Sigmoid colon (tissue), 7 donors: Measurements from ENCODE around the gene ZBTB7C. TPM values are rescaled to one million over a fixed set of nuclear protein-coding genes. Genes with fewer than 3 reads are reported as not detected.

ENCODE experiments used
- DNase-seq: peaks from one replicate; pipeline ENCODE4 v3.0.0-alpha.2; 2019
- H3K27ac ChIP-seq, 4 donors: fragments of 200-600 bp; sonication (generic); one replicate each; pipeline ENCODE4 v1.5.1; 2016 to 2019; ENCODE audit warnings: mild to moderate bottlenecking in 1 of 4
- H3K27me3 ChIP-seq, 3 donors: fragments of 200-600 bp; sonication (generic); one replicate each; pipeline ENCODE4 v1.5.1; 2019; ENCODE audit warnings: mild to moderate bottlenecking in 1 of 3
- H3K36me3 ChIP-seq, 4 donors: fragments of 200-600 bp; sonication (generic); one replicate each; pipeline ENCODE4 v1.5.1; 2016 to 2019
- H3K4me1 ChIP-seq, 4 donors: fragments of 200-600 bp; sonication (generic); one replicate each; pipeline ENCODE4 v1.5.1; 2017 to 2019
- H3K4me3 ChIP-seq, 4 donors: fragments of 200-600 bp; sonication (generic); one replicate each; pipeline ENCODE4 v1.5.1; 2017 to 2019; ENCODE audit warnings: mild to moderate bottlenecking in 2 of 4, moderate library complexity in 1 of 4
- H3K9me3 ChIP-seq, 4 donors: fragments of 200-600 bp in 3 of 4; sonication (generic) in 3 of 4; one replicate each; pipeline versions ENCODE4 v1.5.1 to v1.6.1; 2013 to 2019
- EP300 ChIP-seq, 4 donors: sonication (generic); formaldehyde crosslinking; IDR thresholded peaks; one replicate each; pipeline ENCODE4 v1.6.1; 2017; ENCODE audit warnings: antibody characterized with exemption in 4 of 4
- POLR2A ChIP-seq, 2 donors: fragments of 450-650 bp; IDR thresholded peaks; one replicate each; pipeline ENCODE4 v1.6.1; 2016; ENCODE audit warnings: antibody characterized with exemption in 2 of 2, mild to moderate bottlenecking in 2 of 2, moderate library complexity in 2 of 2
- POLR2AphosphoS5 ChIP-seq, 4 donors: sonication (generic); formaldehyde crosslinking; IDR thresholded peaks; one replicate each; pipeline ENCODE4 v1.6.1; 2017; ENCODE audit warnings: antibody characterized with exemption in 4 of 4
- WGBS, 2 donors: extraction: QIAGEN DNeasy Blood & Tissue Kit; methylation state at CpG; one replicate each; pipeline ENCODE4 v1.1.7; 2013; 5-methylcytosine and 5-hydroxymethylcytosine counted together
- intact Hi-C: fragments of 100-400 bp; cut with DNase I; formaldehyde crosslinking; loops from one replicate; pipeline ENCODE4 v1.15.1; 2023
- polyA plus RNA-seq, 3 donors: library from polyadenylated mRNA; stranded (reverse); fragments of 200-250 nt; gene quantifications; one replicate each; pipeline ENCODE4 v1.2.3, GENCODE V29; 2013
- total RNA-seq, 4 donors: library from RNA; depleted of rRNA; stranded (reverse); fragments of >200 nt; gene quantifications; one replicate each; pipeline ENCODE4 v1.1.0, GENCODE V29; 2016
- TF ChIP-seq, protein P1 (sequence below), 4 experiments: fragments of 450-650 bp in 3 of 4; fragments of 200-600 bp in 1 of 4; IDR thresholded peaks; one replicate each; pipeline ENCODE4 v1.5.1; 2016 to 2019; ENCODE audit warnings: antibody characterized with exemption in 4 of 4, mild to moderate bottlenecking in 3 of 4, moderate library complexity in 2 of 4
- donor health status: healthy with polysubstance abuse.
- donor health status: Bipolar disorder and iron deficiency.
- donor health status: healthy.

ZBTB7C gene
- total and polyA plus RNA-seq, 7 donors: 0.41 to 18.6 (median 1.7) TPM

DNA sequence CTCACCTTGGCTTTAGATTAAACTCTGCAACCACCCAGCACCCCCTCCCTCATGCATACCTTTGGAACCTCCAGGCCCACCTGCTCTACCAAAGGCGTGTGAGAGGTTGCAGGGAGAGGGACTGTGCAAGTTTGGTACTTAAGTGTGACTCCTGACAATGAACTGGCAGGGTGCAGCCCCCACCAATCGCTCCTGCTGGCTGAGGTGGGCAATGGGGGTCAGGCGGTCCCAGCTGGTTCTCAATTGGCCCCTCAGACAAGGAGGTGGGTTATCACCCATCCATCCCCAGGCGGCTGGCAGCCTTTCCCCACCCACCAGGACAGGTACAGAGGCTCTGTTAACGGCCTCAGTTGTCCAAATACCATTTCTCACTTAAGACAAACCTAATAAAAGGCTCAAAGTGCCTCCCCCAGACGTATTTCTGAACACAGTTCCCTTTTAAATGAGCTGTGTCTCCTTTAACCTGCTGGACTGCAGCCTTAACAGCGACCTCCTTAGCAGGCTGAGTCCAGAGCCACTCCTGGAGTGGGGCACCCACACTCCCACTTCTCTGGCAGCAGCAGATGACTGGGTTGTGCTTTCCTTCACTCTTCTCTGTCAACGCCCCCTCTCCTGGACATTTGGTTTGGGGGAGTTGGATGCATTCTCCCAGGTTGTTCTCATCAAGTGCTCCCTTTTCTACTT is 309.6 kb downstream of the ZBTB7C start:
- Histone ChIP-seq H3K27ac (no peak overlapping the region), H3K36me3 (no peaks in the 10 kb centered on the region), H3K4me3 (no peak overlapping the region), H3K27me3 (no peaks in the 10 kb centered on the region), H3K4me1 (no peaks in the 10 kb centered on the region), H3K9me3 (no peaks in the 10 kb centered on the region)
- TF ChIP-seq, protein P1, sequence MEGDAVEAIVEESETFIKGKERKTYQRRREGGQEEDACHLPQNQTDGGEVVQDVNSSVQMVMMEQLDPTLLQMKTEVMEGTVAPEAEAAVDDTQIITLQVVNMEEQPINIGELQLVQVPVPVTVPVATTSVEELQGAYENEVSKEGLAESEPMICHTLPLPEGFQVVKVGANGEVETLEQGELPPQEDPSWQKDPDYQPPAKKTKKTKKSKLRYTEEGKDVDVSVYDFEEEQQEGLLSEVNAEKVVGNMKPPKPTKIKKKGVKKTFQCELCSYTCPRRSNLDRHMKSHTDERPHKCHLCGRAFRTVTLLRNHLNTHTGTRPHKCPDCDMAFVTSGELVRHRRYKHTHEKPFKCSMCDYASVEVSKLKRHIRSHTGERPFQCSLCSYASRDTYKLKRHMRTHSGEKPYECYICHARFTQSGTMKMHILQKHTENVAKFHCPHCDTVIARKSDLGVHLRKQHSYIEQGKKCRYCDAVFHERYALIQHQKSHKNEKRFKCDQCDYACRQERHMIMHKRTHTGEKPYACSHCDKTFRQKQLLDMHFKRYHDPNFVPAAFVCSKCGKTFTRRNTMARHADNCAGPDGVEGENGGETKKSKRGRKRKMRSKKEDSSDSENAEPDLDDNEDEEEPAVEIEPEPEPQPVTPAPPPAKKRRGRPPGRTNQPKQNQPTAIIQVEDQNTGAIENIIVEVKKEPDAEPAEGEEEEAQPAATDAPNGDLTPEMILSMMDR (IDR thresholded peaks at IDR 0.05): no peak
- TF ChIP-seq POLR2A (IDR thresholded peaks at IDR 0.05): no peak
- TF ChIP-seq POLR2AphosphoS5 (IDR thresholded peaks at IDR 0.05): no peak
- TF ChIP-seq EP300 (IDR thresholded peaks at IDR 0.05): no peak
- intact Hi-C loops: no loop called here
- DNase-seq: no peak
- WGBS, 2 donors: 73 to 81% methylated on average over 8 of the region's 8 CpGs

DNA sequence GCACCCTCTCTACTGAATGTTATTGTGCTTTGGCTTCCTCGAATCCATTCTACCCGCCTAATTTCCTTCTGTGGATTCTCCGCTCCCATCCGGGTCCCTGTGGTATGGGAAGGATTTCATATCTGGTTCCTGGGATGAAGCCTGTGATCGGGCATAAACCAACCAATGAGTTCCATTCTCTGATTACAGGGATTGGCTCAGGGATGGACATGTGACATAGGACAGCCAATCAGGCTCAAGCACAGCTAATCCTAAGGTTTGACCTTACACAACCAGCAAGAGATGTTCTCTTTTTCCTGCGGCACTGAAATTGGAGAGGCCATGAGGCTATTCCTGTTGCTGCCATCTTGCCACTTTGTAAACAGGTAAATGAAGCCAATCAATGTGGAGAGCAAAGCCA is 310.6 kb downstream of the ZBTB7C start:
- H3K36me3 ChIP-seq: no peaks in the 10 kb centered on the region
- intact Hi-C loops: no loop called here
- TF ChIP-seq, protein P1 (IDR thresholded peaks at IDR 0.05): no peak
- TF ChIP-seq POLR2A (IDR thresholded peaks at IDR 0.05) (no peak), EP300 (IDR thresholded peaks at IDR 0.05) (no peak), POLR2AphosphoS5 (IDR thresholded peaks at IDR 0.05) (no peak)
- H3K27me3 ChIP-seq: no peaks in the 10 kb centered on the region
- no peaks in the 10 kb centered on the region for H3K4me1 ChIP-seq
- H3K27ac ChIP-seq: no peak overlapping the region
- no peak overlapping the region for H3K4me3 ChIP-seq
- H3K9me3 ChIP-seq: no peaks in the 10 kb centered on the region
- no peak for DNase-seq
- WGBS, 2 donors: 88 to 97% methylated on average over 6 of the region's 6 CpGs

DNA sequence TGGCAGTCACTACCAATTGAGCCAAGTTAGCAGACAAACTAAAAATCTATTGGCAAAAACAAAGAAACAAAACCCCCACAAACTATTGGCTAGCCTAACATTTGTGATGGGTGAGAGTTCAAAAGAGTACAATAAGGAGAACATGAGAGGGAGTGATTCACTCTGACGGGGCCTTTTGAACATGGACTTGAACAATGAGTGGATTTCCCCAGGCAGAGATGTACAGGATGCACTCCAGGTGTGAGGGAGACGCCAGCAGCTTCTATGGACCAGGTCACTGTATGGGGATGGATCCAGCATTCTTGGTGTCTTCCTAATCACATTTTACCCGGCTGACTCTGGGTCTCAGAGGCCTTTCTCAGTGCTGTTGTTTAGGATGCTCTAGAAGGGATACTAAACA is 311.2 kb downstream of the ZBTB7C start:
- Histone ChIP-seq H3K36me3 (no peaks in the 10 kb centered on the region), H3K27me3 (no peaks in the 10 kb centered on the region), H3K4me1 (no peaks in the 10 kb centered on the region), H3K27ac (no peak overlapping the region), H3K9me3 (no peaks in the 10 kb centered on the region), H3K4me3 (no peak overlapping the region)
- 85 to 86% methylated on average over 3 of the region's 3 CpGs for WGBS, 2 donors
- DNase-seq: no peak
- TF ChIP-seq, protein P1 (IDR thresholded peaks at IDR 0.05): no peak
- TF ChIP-seq POLR2A (IDR thresholded peaks at IDR 0.05): no peak
- TF ChIP-seq EP300 (IDR thresholded peaks at IDR 0.05): no peak
- TF ChIP-seq POLR2AphosphoS5 (IDR thresholded peaks at IDR 0.05): no peak
- intact Hi-C loops: no loop called here

DNA sequence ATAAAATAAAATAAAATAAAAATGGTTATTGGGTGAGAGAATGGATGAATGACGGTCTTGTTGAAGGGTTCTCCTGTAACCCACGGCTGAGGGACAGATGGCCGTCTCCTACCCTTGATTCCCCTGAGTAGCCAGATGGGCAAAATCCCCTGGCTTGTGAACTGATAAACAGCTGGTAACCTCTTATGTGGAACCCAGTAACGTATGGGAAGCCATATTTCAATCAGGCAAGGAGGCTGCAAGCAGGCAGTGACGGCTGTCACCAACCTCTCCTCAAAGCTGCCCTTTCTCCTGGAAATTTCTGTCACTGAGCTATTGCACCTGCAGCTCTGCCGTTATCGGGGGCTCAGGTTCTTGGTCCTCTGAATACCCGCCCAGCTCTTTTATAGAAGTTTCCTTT is 313.5 kb downstream of the ZBTB7C start:
- Histone ChIP-seq H3K4me1 (no peaks in the 10 kb centered on the region), H3K27me3 (no peaks in the 10 kb centered on the region), H3K4me3 (no peak overlapping the region), H3K27ac (no peak overlapping the region), H3K36me3 (no peaks in the 10 kb centered on the region), H3K9me3 (no peaks in the 10 kb centered on the region)
- TF ChIP-seq POLR2AphosphoS5 (IDR thresholded peaks at IDR 0.05) (no peak), POLR2A (IDR thresholded peaks at IDR 0.05) (no peak), EP300 (IDR thresholded peaks at IDR 0.05) (no peak)
- TF ChIP-seq, protein P1 (IDR thresholded peaks at IDR 0.05): no peak
- DNase-seq: no peak
- intact Hi-C loops: no loop called here
- 79 to 84% methylated on average over 8 of the region's 8 CpGs for WGBS, 2 donors

DNA sequence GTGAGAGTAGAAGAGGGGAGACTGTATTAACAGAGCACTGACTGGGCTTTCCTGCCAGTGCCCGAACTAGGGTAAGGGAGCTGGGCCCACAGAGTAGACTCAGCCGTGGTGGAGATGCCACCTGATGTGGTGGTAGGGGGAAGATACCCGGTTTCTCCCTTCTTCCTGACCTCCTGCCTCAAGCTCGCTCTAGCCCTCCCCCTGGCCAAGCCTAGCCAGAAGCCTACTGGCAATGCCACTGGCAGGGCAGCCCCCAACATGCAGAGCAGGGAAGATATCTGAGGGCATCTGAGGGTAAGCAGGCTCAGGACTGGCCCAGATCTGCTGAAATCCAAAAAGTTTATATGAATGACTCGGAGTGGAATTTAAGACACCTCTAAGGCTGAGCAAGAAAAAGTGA is 316.1 kb downstream of the ZBTB7C start:
- WGBS, 2 donors: 89 to 90% methylated on average over 5 of the region's 5 CpGs
- Histone ChIP-seq H3K9me3 (no peaks in the 10 kb centered on the region), H3K4me3 (no peak overlapping the region), H3K27me3 (no peaks in the 10 kb centered on the region), H3K4me1 (no peaks in the 10 kb centered on the region), H3K27ac (no peak overlapping the region), H3K36me3 (no peaks in the 10 kb centered on the region)
- TF ChIP-seq, protein P1 (IDR thresholded peaks at IDR 0.05): no peak
- TF ChIP-seq EP300 (IDR thresholded peaks at IDR 0.05) (no peak), POLR2A (IDR thresholded peaks at IDR 0.05) (no peak), POLR2AphosphoS5 (IDR thresholded peaks at IDR 0.05) (no peak)
- no peak for DNase-seq
- intact Hi-C loops: no loop called here
